NCI-H2227 (cell line): Measurements from ENCODE around the gene HAO2.

Source experiments
- DNase-seq: peaks from one replicate; lab custom pipeline; 2025; ENCODE audit not compliant: unreplicated experiment; lab: John Stamatoyannopoulos, UW

The HAO2 gene

DNA sequence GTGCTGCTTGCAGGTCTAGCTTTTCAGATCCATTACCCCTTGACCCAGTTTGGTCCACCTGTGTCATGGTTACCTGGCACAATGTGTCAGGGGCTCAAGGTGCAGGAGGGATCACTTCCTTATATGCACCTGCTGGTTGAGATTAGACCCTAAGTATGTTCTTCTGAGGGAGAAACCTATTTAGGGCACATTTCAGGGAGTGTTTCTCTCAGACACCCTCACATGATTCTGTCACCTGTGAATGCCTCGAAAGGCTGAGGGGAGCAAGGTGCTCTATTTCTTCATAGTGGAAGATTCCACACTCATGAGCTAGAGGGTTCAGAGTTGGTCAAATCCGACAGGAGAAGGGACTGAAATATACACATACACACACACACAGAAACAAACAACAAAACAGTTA lies 61.9 kb downstream of the HAO2 start:
- DNase-seq, result no peak

DNA sequence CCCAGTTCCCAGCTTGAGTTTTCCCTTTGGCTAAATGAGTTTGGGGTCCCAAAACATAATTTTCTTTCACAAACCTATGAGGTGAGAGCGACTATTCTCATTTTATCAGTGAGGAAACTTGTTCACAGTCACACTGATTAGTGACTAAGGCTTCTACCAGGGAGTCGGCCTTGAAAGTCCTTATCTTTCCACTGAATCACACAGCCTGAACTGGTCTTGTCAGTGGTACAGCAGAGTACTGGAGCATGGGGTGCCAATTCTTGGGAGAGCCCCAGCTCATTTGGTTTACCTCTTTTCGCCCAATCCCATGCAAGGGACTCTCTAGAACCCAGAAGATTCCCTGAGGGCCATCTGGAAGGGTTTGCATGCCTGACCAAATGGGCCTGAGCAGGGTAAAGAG lies 63.3 kb downstream of the HAO2 start:
- no peak for DNase-seq

DNA sequence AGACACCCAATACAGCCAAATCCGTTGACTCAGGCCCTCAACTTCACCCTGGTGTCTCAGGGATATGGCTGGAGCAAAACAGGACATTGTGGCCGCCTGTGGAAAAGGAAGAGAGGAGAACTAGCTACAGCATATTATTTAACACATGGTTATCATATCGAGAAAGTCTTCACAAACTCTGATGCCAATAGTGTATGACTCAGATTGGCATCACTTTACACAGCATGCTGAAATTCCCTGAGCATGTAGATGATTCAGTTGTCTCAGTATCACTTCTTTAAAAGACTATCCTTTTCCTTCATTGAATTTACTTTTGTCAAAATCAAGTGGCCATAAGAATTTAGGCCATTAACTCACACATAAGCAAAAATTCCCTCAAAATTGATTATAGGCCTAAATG lies 66.5 kb downstream of the HAO2 start:
- no peak for DNase-seq

DNA sequence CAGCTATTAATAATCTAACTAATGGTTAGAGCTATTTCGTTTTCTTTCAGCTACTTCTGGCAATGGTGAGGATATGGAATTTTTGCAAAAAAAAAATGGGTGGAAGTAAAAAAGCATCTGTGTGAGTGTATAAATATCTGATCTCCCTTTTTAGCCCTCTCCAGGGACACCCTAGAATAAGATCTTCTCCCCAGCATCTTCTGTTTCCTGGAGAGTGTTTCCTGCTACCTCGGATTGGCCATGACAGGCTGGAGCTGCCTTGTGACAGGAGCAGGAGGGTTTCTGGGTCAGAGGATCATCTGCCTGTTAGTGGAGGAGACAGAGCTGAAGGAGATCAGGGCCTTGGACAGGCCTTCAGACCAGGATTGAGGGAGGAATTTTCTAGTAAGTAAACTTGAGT lies 70.2 kb downstream of the HAO2 start:
- DNase-seq, result no peak

DNA sequence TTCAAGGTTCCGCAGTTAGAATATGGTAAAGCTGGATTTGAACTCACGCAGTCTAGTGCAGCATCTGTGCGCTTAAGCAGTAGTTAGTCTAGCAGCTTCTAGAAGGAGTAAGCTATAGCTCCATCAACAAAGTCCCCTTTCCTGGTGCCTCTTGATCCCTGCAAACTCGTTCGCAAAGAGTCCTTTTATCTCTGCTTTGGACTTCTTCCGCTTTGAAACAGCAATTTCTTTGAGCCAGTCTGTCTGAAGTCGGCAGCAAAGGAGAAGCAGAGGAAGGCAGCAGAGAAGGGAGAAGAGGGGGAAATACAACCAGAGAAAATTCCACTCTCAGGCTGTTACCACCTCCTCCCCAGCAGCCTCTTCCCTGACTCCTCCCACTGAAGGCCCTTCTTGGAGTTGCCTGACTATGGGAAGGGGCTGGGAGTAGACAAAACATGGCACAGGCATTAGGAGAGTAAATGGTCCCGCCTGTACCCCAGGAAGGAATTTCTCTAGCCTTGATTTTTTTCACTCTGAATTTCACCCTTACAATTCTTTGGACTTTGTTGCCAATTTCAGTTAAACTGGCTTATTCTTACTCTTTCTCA lies 72.2 kb downstream of the HAO2 start:
- DNase-seq, result no peak

DNA sequence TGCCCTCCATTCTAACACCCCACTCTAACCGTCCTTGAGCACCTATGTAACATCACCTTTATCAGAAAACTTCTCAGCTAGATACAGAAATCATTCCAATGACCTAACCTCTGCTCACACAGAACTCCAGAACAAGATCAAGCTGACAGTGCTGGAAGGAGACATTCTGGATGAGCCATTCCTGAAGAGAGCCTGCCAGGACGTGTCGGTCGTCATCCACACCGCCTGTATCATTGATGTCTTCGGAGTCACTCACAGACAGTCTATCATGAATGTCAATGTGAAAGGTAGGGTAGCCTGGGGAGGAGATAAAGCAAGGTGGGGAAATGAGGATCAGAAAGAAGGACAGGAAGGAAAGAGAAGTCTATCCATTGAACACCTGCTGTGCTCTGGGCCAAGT lies 74.2 kb downstream of the HAO2 start:
- no peak for DNase-seq
